CD4-positive, alpha-beta T cell treated with Interleukin-1 beta for 1 hour (primary cell): Measurements from ENCODE around the gene IPCEF1.

Experiments used
- DNase-seq, 2 donors: peaks; one replicate each; pipeline ENCODE4 v3.0.0-alpha.2; 2020 to 2022

Gene IPCEF1

DNA sequence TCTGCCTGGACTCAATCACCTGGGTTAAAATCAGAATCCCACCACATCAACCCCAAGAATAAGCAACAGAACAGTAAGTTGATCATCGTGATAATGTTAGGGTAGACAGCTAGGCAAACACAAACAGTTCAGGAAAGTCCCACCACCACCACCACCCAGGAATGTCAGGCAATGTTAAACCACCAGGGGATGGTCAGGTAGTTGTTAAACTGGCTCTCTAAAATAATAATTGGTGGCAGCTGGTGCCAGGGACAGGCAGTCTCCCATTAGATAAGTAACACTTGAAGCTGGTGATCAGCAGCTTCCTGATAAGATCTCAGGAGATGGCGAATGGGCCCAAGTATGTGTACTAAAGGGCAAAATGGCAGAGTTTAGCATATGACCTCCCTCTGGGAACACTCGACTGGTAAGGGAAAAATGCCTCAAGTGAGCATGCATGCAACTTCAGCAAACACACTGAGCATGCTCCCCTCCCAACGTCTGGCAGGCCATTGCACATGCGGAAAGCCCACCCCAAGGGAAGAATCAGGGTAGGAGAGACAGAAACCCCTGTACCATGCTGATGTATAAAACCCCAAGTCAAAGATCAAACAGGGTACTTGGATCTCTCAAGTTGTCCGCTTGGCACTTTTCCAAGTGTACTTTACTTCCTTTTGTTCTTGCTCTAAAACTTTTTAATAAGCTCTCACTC lies 66.6 kb downstream of the IPCEF1 start:
- DNase-seq = no peak

GRCh38 chr6:154285826-154286225 lies 70.8 kb downstream of the IPCEF1 start:
- DNase-seq = no peak

GRCh38 chr6:154284313-154284853 lies 72.2 kb downstream of the IPCEF1 start:
- DNase-seq = no peak

- no peak for DNase-seq
Observed at GRCh38 chr6:154280521-154280920, 76.1 kb downstream of the IPCEF1 start.

GRCh38 chr6:154277629-154278017 lies 79.0 kb downstream of the IPCEF1 start:
- peak in 1 of 2 donors; percentile 13 for DNase-seq

DNA sequence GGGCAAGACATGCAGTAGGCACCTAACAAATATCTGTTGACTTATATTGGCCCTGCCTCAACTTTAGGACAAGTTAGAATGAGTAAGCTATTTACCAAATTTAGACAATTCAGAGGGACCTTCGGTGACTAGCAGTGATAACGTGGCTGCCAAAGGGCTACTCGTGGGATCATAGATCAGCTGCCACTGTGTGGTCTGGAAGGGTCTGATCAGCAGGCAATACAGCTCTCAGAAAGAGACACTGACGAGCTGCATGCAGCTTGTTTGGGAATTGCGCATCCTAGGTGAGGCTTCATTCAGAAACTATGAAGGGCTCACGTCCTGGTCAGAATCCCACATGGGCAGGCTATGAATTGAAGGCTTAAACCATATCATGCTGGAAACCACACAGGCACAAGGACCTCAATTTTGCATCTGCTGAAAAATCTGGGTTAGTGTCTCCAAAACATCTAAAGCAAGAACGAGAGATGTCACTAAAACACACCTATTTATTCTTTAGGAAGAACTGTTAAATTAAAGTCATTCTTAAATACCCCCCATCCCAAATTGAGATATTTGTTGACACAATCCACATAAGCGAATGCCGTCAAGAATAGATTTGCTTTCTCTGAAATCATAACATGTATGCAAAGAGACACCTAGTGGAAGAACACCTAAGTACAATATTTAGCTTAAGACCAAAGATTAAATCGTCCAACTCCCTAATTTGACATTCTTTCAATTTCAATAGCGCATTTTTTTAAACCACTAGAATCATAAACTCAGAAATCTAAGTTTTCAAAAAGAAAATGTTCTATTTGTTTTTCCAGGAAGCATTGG lies 79.6 kb downstream of the IPCEF1 start:
- peak in 1 of 2 donors; percentile 62 for DNase-seq

GRCh38 chr6:154274168-154274567 lies 82.4 kb downstream of the IPCEF1 start:
- no peak for DNase-seq

DNA sequence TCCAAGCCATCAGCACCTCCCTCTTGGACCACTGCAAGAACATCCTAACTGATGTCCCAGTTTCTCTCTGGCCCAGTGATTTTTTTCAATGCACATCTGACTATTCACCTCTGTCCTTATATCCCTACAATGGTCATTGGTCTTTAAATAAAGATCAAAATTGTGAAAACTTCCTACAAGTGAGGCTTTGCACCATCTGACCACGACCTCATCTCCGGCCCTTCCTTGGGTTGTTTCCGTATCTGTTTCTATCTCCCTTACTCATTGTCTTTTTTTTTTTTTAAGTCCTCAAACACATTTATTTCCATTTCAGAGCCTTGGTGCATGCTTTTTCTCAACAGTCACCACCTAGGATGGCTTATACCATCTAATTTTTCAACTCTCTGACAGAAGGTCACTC lies 88.1 kb downstream of the IPCEF1 start:
- no peak for DNase-seq

- no peak for DNase-seq
Observed at GRCh38 chr6:154267508-154268106, 89.0 kb downstream of the IPCEF1 start.

- no peak for DNase-seq
Observed at GRCh38 chr6:154266560-154267099, 90.0 kb downstream of the IPCEF1 start.

DNA sequence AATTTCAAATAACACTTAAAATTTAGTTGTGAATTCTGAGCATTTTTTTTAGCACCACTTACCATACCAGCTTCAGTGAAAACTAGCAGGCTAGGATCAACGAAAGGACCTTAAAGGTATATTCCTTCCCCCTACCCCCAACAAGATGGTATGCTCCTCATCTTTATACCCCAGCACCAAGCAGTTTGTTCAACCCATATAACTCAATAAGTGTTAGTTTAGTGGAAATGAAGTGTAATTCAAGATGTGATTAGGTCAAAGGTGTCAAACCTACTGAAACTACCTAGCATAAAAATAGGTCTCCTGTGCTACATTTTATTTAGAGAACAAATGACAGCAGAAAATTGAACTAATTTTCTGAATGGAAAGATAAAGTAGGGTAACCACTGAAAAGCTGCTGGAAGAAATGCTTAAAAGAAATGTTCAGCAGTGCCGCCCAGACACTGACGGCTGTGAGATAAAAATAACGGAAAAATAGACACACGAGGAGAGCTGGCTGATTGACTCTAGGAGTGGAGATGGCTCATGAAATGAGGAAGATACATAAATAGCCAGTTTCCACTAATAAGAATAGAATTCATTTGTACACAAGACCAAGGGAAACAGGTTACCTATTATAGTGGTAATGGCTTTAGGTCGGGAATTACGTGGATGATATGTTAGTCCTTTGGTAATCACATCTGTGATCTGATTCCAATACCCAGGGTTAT lies 94.8 kb downstream of the IPCEF1 start:
- DNase-seq = no peak

- DNase-seq = no peak
Observed at GRCh38 chr6:154258064-154258757, 98.4 kb downstream of the IPCEF1 start.

GRCh38 chr6:154257067-154257466 lies 99.5 kb downstream of the IPCEF1 start:
- peak in 1 of 2 donors; percentile 39 for DNase-seq

GRCh38 chr6:154252678-154253077 lies 103.9 kb downstream of the IPCEF1 start:
- DNase-seq = no peak

- no peak for DNase-seq
Observed at GRCh38 chr6:154251116-154251515, 105.5 kb downstream of the IPCEF1 start.

DNA sequence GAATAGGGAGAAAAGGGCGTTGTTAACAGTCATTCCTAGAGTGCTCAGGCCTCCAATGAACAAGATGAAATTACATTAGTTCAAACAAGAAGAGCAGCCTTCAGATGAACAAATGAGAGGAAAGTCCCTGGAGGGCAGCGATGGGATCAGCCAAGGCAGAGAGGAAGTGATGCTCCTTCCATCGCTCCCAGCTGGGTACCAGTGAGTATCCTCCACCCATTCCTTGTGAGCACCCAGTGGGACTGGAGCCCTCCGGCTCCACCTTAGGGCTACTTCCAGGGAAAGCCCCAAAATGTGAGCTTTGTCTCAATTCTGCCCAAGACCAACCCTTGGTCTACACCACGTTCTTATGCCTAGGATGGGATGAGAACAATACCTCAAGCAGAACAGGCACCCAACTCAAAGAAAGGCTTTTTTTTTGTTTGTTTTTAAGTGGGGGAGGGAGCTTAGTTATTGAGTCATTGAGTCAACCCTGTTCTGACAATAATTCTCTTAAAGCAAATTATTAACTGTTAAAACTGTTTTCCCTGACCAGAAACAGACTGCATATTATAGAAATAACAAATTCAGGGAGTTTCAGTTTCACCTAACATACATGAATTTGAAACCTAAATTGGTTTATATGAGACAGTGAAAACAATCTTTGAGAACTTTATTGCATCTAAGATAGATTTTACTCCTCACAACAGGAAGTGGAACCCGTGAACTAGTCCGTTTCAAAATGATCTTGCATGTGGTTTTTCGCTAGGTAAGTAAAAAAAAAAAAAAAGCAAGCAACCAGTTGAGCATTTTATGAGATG lies 106.9 kb downstream of the IPCEF1 start:
- peak in 1 of 2 donors; percentile 72 for DNase-seq

- DNase-seq = peak in 1 of 2 donors; percentile 55
Observed at GRCh38 chr6:154247119-154247861, 109.3 kb downstream of the IPCEF1 start.

DNA sequence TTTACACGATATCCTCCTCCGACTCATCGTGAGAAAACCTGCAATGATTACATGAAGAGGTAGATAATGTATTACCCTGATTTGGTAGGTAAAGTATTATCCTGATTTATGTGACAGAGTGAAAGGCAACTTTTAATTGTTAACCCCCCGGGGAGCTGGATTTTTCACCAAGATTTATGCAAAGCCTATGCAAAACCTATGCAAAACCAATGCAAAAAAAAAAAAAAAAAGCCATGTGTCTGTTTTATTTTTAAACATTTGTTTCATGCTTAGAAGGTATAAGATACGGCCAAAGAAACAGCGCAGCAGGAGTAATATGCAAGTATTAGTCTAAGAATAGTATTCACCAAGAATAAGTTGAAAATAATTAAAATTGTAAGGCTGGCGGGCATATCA lies 109.9 kb downstream of the IPCEF1 start:
- DNase-seq = no peak

DNA sequence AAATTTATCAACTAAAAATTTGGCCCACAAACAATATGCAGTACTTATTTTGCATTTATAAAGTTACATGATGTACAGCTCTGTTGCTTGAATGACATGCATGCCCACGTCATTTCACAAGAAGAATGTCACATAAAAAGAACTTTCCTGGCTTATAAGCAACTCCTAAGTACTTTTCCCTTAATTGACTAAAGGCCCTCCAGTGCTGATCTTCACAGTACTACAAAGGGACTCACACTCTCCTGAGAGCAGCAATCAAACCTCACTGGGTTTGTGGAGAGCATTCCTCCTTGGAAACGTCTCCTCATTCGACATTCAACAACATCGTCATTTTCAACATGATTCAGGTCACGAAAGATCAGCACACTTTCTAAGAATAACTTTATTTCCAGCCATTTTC lies 111.1 kb downstream of the IPCEF1 start:
- no peak for DNase-seq
